Erythroblast (primary cell): ENCODE data around the gene ARFGAP3.

Experiments
- GATA1 ChIP-seq: IDR thresholded peaks from 2 replicates; pipeline ENCODE4 v1.6.1; 2011; ENCODE audit warnings: low read depth, mild to moderate bottlenecking, control low read depth, low read length, moderate library complexity
- POLR2A ChIP-seq: IDR thresholded peaks from 2 replicates; pipeline ENCODE4 v1.6.1; 2011; ENCODE audit warnings: mild to moderate bottlenecking, low read length

- TF ChIP-seq POLR2A: no peak
- TF ChIP-seq GATA1: no peak
Observed at GRCh38 chr22:42855721-42856120, 1.4 kb downstream of the ARFGAP3 start.
